ENCODE results near the gene CAB39L.

The CAB39L gene

GRCh38 chr13:49443704-49444523, at the start of gene CAB39L, which contains the start of gene SETDB2:
Gene CAB39L (minus strand): TSS chr13:49444064. CDS start chr13:49382910, 61,154 bp downstream.
Gene SETDB2 (plus strand): TSS chr13:49444274. CDS start chr13:49451894, 7,620 bp downstream.
- Histone ChIP-seq H3K27ac (ENCODE audit: low read depth, low read length) (peak within 1 kb of the TSS; percentile 50), H3K4me1 (ENCODE audit: control insufficient read depth, insufficient read depth, low read length) (peaks cover 8% of the 10 kb centered on the region; the same call in 1 of the 2 replicates), H3K36me3 (ENCODE audit: control insufficient read depth, insufficient read depth, low read length) (no peaks in the 10 kb centered on the region), H3K4me3 (ENCODE audit: low read depth, low read length) (peak within 1 kb of the TSS; percentile 90), H3K9me3 (ENCODE audit: control insufficient read depth, insufficient read depth, low read depth, low read length) (no peaks in the 10 kb centered on the region), H3K27me3 (ENCODE audit: control insufficient read depth, insufficient read depth, low read length) (no peaks in the 10 kb centered on the region), H3K9ac (ENCODE audit: low read length) (peak within 1 kb of the TSS; percentile 89)

- H3K9me3 ChIP-seq (ENCODE audit: control insufficient read depth, insufficient read depth, low read depth, low read length): no peaks in the 10 kb centered on the region
- H3K27me3 ChIP-seq (ENCODE audit: control insufficient read depth, insufficient read depth, low read length): no peaks in the 10 kb centered on the region
- H3K27ac ChIP-seq (ENCODE audit: low read depth, low read length): no peak overlapping the region
- H3K9ac ChIP-seq (ENCODE audit: low read length): no peak overlapping the region
- no peaks in the 10 kb centered on the region; the same call in 1 of the 2 replicates for H3K36me3 ChIP-seq (ENCODE audit: control insufficient read depth, insufficient read depth, low read length)
- no peaks in the 10 kb centered on the region for H3K4me1 ChIP-seq (ENCODE audit: control insufficient read depth, insufficient read depth, low read length)
- H3K4me3 ChIP-seq (ENCODE audit: low read depth, low read length): no peak overlapping the region
Measured at GRCh38 chr13:49488563-49488962, 44.7 kb upstream of the CAB39L start.

- Histone ChIP-seq H3K27ac (ENCODE audit: low read depth, low read length) (no peak overlapping the region), H3K4me1 (ENCODE audit: control insufficient read depth, insufficient read depth, low read length) (no peaks in the 10 kb centered on the region), H3K9ac (ENCODE audit: low read length) (no peak overlapping the region), H3K36me3 (ENCODE audit: control insufficient read depth, insufficient read depth, low read length) (peaks cover 9% of the 10 kb centered on the region), H3K27me3 (ENCODE audit: control insufficient read depth, insufficient read depth, low read length) (no peaks in the 10 kb centered on the region), H3K9me3 (ENCODE audit: control insufficient read depth, insufficient read depth, low read depth, low read length) (no peaks in the 10 kb centered on the region), H3K4me3 (ENCODE audit: low read depth, low read length) (no peak overlapping the region)
Measured at GRCh38 chr13:49481788-49482187, 37.9 kb upstream of the CAB39L start.

- Histone ChIP-seq H3K4me1 (ENCODE audit: control insufficient read depth, insufficient read depth, low read length) (no peaks in the 10 kb centered on the region), H3K9me3 (ENCODE audit: control insufficient read depth, insufficient read depth, low read depth, low read length) (no peaks in the 10 kb centered on the region; the same call in 1 of the 2 replicates), H3K27me3 (ENCODE audit: control insufficient read depth, insufficient read depth, low read length) (no peaks in the 10 kb centered on the region), H3K36me3 (ENCODE audit: control insufficient read depth, insufficient read depth, low read length) (peaks cover 20% of the 10 kb centered on the region), H3K9ac (ENCODE audit: low read length) (no peak overlapping the region), H3K27ac (ENCODE audit: low read depth, low read length) (no peak overlapping the region), H3K4me3 (ENCODE audit: low read depth, low read length) (no peak overlapping the region)
Measured at GRCh38 chr13:49476529-49476928, 32.7 kb upstream of the CAB39L start.

GRCh38 chr13:49472186-49472585, 28.3 kb upstream of the CAB39L start:
- Histone ChIP-seq H3K9ac (ENCODE audit: low read length) (no peak overlapping the region), H3K27ac (ENCODE audit: low read depth, low read length) (no peak overlapping the region), H3K36me3 (ENCODE audit: control insufficient read depth, insufficient read depth, low read length) (peaks cover 15% of the 10 kb centered on the region), H3K27me3 (ENCODE audit: control insufficient read depth, insufficient read depth, low read length) (no peaks in the 10 kb centered on the region), H3K4me3 (ENCODE audit: low read depth, low read length) (no peak overlapping the region), H3K9me3 (ENCODE audit: control insufficient read depth, insufficient read depth, low read depth, low read length) (no peaks in the 10 kb centered on the region; the same call in 1 of the 2 replicates), H3K4me1 (ENCODE audit: control insufficient read depth, insufficient read depth, low read length) (no peaks in the 10 kb centered on the region; the same call in 1 of the 2 replicates)

- no peak overlapping the region for H3K4me3 ChIP-seq (ENCODE audit: low read depth, low read length)
- no peak overlapping the region for H3K27ac ChIP-seq (ENCODE audit: low read depth, low read length)
- no peaks in the 10 kb centered on the region for H3K27me3 ChIP-seq (ENCODE audit: control insufficient read depth, insufficient read depth, low read length)
- no peak overlapping the region for H3K9ac ChIP-seq (ENCODE audit: low read length)
- H3K9me3 ChIP-seq (ENCODE audit: control insufficient read depth, insufficient read depth, low read depth, low read length): peaks cover 24% of the 10 kb centered on the region
- peaks cover 28% of the 10 kb centered on the region for H3K36me3 ChIP-seq (ENCODE audit: control insufficient read depth, insufficient read depth, low read length)
- H3K4me1 ChIP-seq (ENCODE audit: control insufficient read depth, insufficient read depth, low read length): no peaks in the 10 kb centered on the region; the same call in 1 of the 2 replicates
Measured at GRCh38 chr13:49466292-49466838, 22.5 kb upstream of the CAB39L start.

GRCh38 chr13:49464621-49465325, 20.9 kb upstream of the CAB39L start:
- peaks cover 35% of the 10 kb centered on the region for H3K36me3 ChIP-seq (ENCODE audit: control insufficient read depth, insufficient read depth, low read length)
- H3K27ac ChIP-seq (ENCODE audit: low read depth, low read length): no peak overlapping the region
- peaks cover 24% of the 10 kb centered on the region for H3K9me3 ChIP-seq (ENCODE audit: control insufficient read depth, insufficient read depth, low read depth, low read length)
- H3K4me3 ChIP-seq (ENCODE audit: low read depth, low read length): no peak overlapping the region
- H3K4me1 ChIP-seq (ENCODE audit: control insufficient read depth, insufficient read depth, low read length): no peaks in the 10 kb centered on the region; the same call in 1 of the 2 replicates
- no peaks in the 10 kb centered on the region for H3K27me3 ChIP-seq (ENCODE audit: control insufficient read depth, insufficient read depth, low read length)
- H3K9ac ChIP-seq (ENCODE audit: low read length): no peak overlapping the region

- H3K27me3 ChIP-seq (ENCODE audit: control insufficient read depth, insufficient read depth, low read length): no peaks in the 10 kb centered on the region
- H3K27ac ChIP-seq (ENCODE audit: low read depth, low read length): no peak overlapping the region
- no peak overlapping the region for H3K4me3 ChIP-seq (ENCODE audit: low read depth, low read length)
- H3K9ac ChIP-seq (ENCODE audit: low read length): no peak overlapping the region
- H3K36me3 ChIP-seq (ENCODE audit: control insufficient read depth, insufficient read depth, low read length): peaks cover 35% of the 10 kb centered on the region
- peaks cover 24% of the 10 kb centered on the region for H3K9me3 ChIP-seq (ENCODE audit: control insufficient read depth, insufficient read depth, low read depth, low read length)
- H3K4me1 ChIP-seq (ENCODE audit: control insufficient read depth, insufficient read depth, low read length): no peaks in the 10 kb centered on the region
Measured at GRCh38 chr13:49464085-49464484, 20.2 kb upstream of the CAB39L start.

GRCh38 chr13:49459580-49459979, 15.7 kb upstream of the CAB39L start:
- no peak overlapping the region for H3K27ac ChIP-seq (ENCODE audit: low read depth, low read length)
- H3K4me3 ChIP-seq (ENCODE audit: low read depth, low read length): no peak overlapping the region
- peaks cover 35% of the 10 kb centered on the region for H3K36me3 ChIP-seq (ENCODE audit: control insufficient read depth, insufficient read depth, low read length)
- no peaks in the 10 kb centered on the region for H3K4me1 ChIP-seq (ENCODE audit: control insufficient read depth, insufficient read depth, low read length)
- H3K9ac ChIP-seq (ENCODE audit: low read length): no peak overlapping the region
- H3K9me3 ChIP-seq (ENCODE audit: control insufficient read depth, insufficient read depth, low read depth, low read length): peaks cover 24% of the 10 kb centered on the region
- H3K27me3 ChIP-seq (ENCODE audit: control insufficient read depth, insufficient read depth, low read length): no peaks in the 10 kb centered on the region

GRCh38 chr13:49457221-49457620, 13.4 kb upstream of the CAB39L start:
- Histone ChIP-seq H3K4me1 (ENCODE audit: control insufficient read depth, insufficient read depth, low read length) (no peaks in the 10 kb centered on the region), H3K9ac (ENCODE audit: low read length) (no peak overlapping the region), H3K27me3 (ENCODE audit: control insufficient read depth, insufficient read depth, low read length) (no peaks in the 10 kb centered on the region), H3K36me3 (ENCODE audit: control insufficient read depth, insufficient read depth, low read length) (peaks cover 15% of the 10 kb centered on the region), H3K27ac (ENCODE audit: low read depth, low read length) (no peak overlapping the region), H3K4me3 (ENCODE audit: low read depth, low read length) (no peak overlapping the region), H3K9me3 (ENCODE audit: control insufficient read depth, insufficient read depth, low read depth, low read length) (peaks cover 7% of the 10 kb centered on the region; the same call in 1 of the 2 replicates)

- no peak overlapping the region for H3K27ac ChIP-seq (ENCODE audit: low read depth, low read length)
- H3K4me3 ChIP-seq (ENCODE audit: low read depth, low read length): no peak overlapping the region
- no peaks in the 10 kb centered on the region for H3K4me1 ChIP-seq (ENCODE audit: control insufficient read depth, insufficient read depth, low read length)
- no peak overlapping the region for H3K9ac ChIP-seq (ENCODE audit: low read length)
- H3K36me3 ChIP-seq (ENCODE audit: control insufficient read depth, insufficient read depth, low read length): peaks cover 4% of the 10 kb centered on the region
- no peaks in the 10 kb centered on the region for H3K9me3 ChIP-seq (ENCODE audit: control insufficient read depth, insufficient read depth, low read depth, low read length)
- no peaks in the 10 kb centered on the region for H3K27me3 ChIP-seq (ENCODE audit: control insufficient read depth, insufficient read depth, low read length)
Measured at GRCh38 chr13:49456156-49456555, 12.3 kb upstream of the CAB39L start.

All from HUES6 (cell line).